Spinal cord (tissue), 10 donors: Measurements from ENCODE around the gene KANSL1. TPM values are rescaled to one million over a fixed set of nuclear protein-coding genes. Genes with fewer than 3 reads are reported as not detected.
"Not testable (repeated sequence)": the region's sequence is repeated elsewhere in the genome, so short reads cannot be mapped to it uniquely, and the experiment has no call there.

Experiments used
- DNase-seq, 6 donors: peaks; one replicate each; pipeline versions ENCODE4 v3.0.0 to v3.0.0-alpha.2; 2013 to 2015; ENCODE audit warnings: low spot score in 6 of 6, low read depth in 4 of 6
- H3K27ac ChIP-seq: one replicate; pipeline ENCODE4 v1.5.1; 2013; ENCODE audit warnings: low read depth, low read length, control low read depth
- H3K27me3 ChIP-seq: one replicate; pipeline ENCODE4 v1.6.1; 2013; ENCODE audit warnings: low read length; ENCODE audit not compliant: control insufficient read depth, insufficient read depth
- H3K36me3 ChIP-seq: one replicate; pipeline ENCODE4 v1.6.1; 2013; ENCODE audit warnings: low read length; ENCODE audit not compliant: control insufficient read depth, insufficient read depth
- H3K4me1 ChIP-seq: one replicate; pipeline ENCODE4 v1.6.1; 2013; ENCODE audit warnings: low read length; ENCODE audit not compliant: control insufficient read depth, insufficient read depth
- H3K4me3 ChIP-seq: one replicate; pipeline ENCODE4 v1.5.1; 2013; ENCODE audit warnings: low read depth, low read length, control low read depth
- H3K9me3 ChIP-seq: one replicate; pipeline ENCODE4 v1.6.1; 2013; ENCODE audit warnings: low read length; ENCODE audit not compliant: control insufficient read depth, insufficient read depth
- WGBS: methylation state at CpG from one replicate; pipeline ENCODE4 v1.1.5; 2013; ENCODE audit warnings: missing lambda C conversion rate; ENCODE audit not compliant: insufficient coverage; 5-methylcytosine and 5-hydroxymethylcytosine counted together
- polyA plus RNA-seq, 2 donors: library from polyadenylated mRNA; unstranded; fragments of 120-200 nt; gene quantifications; one replicate each; pipeline ENCODE4 v1.2.1, GENCODE V29; 2013; ENCODE audit not compliant: insufficient read length in 2 of 2
- total RNA-seq, 2 donors: library from RNA; depleted of rRNA in 1 of 2; stranded (reverse); fragments of 120-200 nt in 1 of 2; fragments of >200 nt in 1 of 2; gene quantifications; one replicate each; pipeline versions ENCODE4 v1.2.3 to v1.2.4, GENCODE V29; 2013 to 2014
- donor health status: healthy.

KANSL1 gene
- total and polyA plus RNA-seq, 4 donors: 49.4 to 117 (median 89.9) TPM

DNA sequence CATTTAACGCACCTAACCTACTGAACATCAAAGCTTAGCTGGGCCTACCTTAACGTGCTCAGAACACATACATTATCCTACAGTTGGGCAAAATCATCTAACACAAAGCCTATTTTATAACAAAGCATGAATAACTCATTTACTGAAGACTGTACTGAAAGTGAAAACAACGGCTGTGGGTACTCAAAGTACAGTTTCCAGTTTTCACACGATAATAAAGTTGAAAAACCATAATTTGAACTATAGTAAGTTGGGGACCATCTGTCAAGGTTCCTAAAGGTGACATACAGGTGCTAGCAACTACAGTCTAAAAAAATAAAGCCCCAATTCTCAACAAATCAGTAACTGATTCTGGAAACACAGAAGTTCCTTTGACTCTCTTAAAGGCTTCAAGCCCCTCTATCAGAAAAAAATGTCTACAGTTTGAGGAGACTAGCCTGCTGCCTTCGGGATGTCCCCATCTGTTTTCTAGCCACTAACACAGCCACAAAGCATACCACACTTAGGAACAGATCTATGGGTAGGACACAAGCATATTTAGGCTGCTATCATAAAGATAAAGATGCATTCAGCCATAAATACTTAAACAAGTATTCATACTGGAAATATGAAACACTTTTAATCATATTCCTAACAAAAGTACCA lies 71.3 kb downstream of the KANSL1 start:
- 70% methylated on average over 2 of the region's 5 CpGs for WGBS
- peak in 1 of 6 donors; percentile 46 for DNase-seq
- no peaks in the 10 kb centered on the region for H3K36me3 ChIP-seq
- no peaks in the 10 kb centered on the region for H3K9me3 ChIP-seq
- H3K4me3 ChIP-seq: no peak overlapping the region
- H3K4me1 ChIP-seq: peaks cover 8% of the 10 kb centered on the region
- H3K27me3 ChIP-seq: no peaks in the 10 kb centered on the region
- no peak overlapping the region for H3K27ac ChIP-seq

DNA sequence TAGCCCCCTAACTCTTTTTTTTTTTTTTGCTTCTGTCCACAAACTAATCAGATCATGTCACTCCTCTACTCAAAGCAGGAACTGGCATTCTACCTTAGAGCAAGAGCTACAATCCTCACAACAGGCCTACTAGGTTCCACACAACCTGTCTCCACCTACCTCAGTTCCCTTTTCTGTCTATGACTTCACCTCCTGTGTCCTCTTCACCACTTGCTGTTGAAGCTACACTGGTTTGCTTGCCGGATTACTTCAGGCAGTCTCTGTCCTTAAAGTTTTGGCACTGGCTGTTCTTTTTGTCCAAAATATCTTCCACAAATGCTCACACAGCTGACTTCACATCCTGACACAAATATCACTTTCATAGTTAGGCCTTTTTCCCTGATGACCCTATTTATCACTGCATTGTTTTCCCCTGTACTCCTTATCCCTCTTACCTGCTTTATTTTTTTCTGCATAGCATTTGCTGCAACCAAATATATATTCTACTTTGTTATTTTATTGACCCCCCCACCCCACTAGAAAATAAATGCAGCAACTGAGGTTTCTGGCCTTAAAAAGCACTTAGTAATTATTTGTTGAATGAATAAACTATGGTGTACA lies 72.0 kb downstream of the KANSL1 start:
- peaks cover 8% of the 10 kb centered on the region for H3K4me1 ChIP-seq
- no peak for DNase-seq
- 95% methylated on average over 1 of the region's 1 CpG for WGBS

DNA sequence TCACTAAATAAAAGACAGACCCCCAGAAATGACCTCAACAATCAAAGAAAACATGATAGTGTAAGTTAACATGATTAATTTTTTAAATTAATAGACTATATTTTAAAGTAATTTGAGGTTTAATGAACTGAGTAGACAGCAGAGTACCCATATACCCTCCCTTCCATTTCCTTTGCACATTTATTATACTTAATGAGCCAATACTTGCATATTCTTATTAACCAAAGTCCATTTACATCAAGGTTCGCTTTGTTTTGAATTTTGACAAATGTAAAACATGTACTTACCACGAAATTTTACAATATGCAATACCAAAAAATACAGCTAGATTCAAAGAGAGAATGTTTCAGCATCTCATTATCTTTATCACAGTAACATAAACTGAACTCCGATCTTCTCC lies 72.7 kb downstream of the KANSL1 start:
- Histone ChIP-seq H3K4me3 (no peak overlapping the region), H3K36me3 (no peaks in the 10 kb centered on the region), H3K4me1 (peaks cover 8% of the 10 kb centered on the region), H3K9me3 (no peaks in the 10 kb centered on the region), H3K27me3 (no peaks in the 10 kb centered on the region), H3K27ac (no peak overlapping the region)
- 87% methylated on average over 3 of the region's 3 CpGs for WGBS
- no peak for DNase-seq

More for the DNA sequence above, 72.0 kb downstream of the KANSL1 start:
- no peaks in the 10 kb centered on the region for H3K9me3 ChIP-seq
- H3K27me3 ChIP-seq: no peaks in the 10 kb centered on the region
- H3K27ac ChIP-seq: no peak overlapping the region
- no peaks in the 10 kb centered on the region for H3K36me3 ChIP-seq
- no peak overlapping the region for H3K4me3 ChIP-seq

DNA sequence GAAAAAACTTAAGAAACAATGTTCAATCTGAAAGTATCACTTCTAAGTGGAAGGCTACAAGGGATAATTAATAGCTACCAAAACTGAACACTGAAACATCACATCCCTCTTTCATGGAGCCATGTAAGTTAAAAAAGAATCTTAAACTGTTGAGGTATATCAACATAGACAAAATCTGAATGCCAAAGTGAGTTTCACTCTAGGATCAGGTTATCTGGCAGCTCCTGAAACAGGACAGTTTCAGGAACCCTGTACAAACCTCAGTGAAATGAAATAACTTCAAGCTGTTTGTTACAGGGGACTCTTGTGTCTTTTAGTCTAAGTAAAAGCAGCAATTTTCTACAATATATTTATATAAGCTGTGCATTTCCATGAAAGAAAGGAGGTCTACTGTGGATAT lies 73.2 kb downstream of the KANSL1 start:
- DNase-seq: no peak
- H3K9me3 ChIP-seq: no peaks in the 10 kb centered on the region
- peaks cover 8% of the 10 kb centered on the region for H3K4me1 ChIP-seq
- H3K27me3 ChIP-seq: no peaks in the 10 kb centered on the region
- H3K4me3 ChIP-seq: no peak overlapping the region
- H3K36me3 ChIP-seq: no peaks in the 10 kb centered on the region
- no peak overlapping the region for H3K27ac ChIP-seq

DNA sequence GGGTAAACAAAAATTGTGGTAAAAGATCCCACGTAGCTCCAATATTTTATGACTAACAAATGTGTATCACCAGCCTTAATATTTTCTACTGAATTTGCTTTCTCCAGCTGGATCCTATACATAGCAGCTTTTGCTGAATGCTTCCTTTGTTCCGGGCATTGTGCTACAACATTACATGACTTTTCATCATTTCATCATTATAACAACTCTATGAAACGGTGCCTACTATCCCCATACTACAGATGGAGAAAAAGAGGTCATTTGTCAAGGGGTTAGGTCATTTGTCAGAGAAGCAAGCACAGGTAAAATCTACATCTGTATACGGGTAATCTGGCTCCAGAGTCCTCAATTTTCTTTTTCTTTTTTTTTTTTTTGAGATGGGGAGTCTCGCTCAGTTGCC lies 74.3 kb downstream of the KANSL1 start:
- Histone ChIP-seq H3K36me3 (no peaks in the 10 kb centered on the region), H3K27ac (no peak overlapping the region), H3K4me3 (no peak overlapping the region), H3K9me3 (no peaks in the 10 kb centered on the region), H3K4me1 (peaks cover 8% of the 10 kb centered on the region), H3K27me3 (no peaks in the 10 kb centered on the region)
- WGBS: 100% methylated on average over 1 of the region's 5 CpGs
- DNase-seq: no peak

DNA sequence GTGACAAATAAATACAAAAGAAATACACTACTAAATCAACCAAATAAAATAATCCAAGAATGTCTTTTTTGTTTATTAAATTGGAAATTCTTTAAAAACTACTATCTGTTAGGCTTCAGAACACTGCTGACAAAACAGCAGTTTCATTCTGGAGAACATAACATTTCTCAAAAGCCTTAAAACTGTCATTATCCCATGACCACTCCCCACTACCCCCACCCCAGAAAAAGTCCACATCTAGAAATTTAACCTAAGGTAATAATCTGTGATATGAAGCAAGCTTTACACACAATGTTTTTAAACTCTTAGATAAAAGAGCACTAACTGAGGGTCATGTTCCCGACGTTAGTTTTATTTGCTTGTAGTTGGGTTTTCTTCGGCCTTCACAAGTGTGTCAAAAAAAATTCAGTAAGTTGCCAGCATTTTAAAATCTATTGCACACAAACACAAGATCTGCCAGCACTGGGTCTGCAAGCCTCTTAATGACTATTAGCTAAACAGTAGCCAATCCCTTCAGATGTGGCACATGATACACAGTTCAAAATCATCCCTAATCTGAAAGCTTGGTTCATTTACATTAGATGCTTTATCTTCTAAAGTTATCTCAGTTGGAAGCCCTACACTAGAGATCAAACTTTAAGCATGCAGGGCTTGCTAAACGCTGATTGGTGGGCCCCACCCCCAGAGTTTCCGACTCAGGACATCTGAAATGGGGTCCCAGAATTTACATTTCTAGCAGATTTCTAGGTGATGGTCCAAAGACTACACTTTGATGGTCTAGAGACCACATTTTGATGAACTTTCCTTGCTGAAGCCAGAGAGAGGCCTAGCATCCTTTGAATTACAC lies 75.2 kb downstream of the KANSL1 start:
- no peaks in the 10 kb centered on the region for H3K9me3 ChIP-seq
- no peaks in the 10 kb centered on the region for H3K36me3 ChIP-seq
- peak in 1 of 6 donors; percentile 45 for DNase-seq
- no peak overlapping the region for H3K4me3 ChIP-seq
- no peaks in the 10 kb centered on the region for H3K27me3 ChIP-seq
- 20% methylated on average over 1 of the region's 5 CpGs for WGBS
- peak overlapping the region; percentile 29 for H3K27ac ChIP-seq
- H3K4me1 ChIP-seq: peaks cover 7% of the 10 kb centered on the region

DNA sequence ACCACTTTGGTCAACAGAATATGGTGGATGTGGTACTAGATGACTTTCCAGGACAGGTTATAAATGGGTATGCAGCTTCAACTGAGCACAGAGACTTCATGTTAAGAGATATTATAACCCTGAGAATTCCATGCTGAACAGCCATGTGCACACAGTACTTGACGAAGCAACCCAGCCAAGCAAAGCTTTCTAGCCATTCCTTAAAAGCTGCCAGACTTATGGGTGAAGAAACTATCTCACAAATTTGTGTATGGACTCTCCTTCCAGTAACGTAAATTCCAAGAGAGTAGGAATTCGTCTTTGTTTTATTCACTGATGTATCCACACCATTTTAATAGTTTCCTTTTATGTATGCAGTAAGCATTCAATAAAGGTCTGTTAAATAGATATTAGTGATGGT lies 76.1 kb downstream of the KANSL1 start:
- no peak overlapping the region for H3K4me3 ChIP-seq
- no peaks in the 10 kb centered on the region for H3K9me3 ChIP-seq
- DNase-seq: no peak
- peaks cover 4% of the 10 kb centered on the region for H3K4me1 ChIP-seq
- no peak overlapping the region for H3K27ac ChIP-seq
- no peaks in the 10 kb centered on the region for H3K36me3 ChIP-seq
- no peaks in the 10 kb centered on the region for H3K27me3 ChIP-seq
- no CpG with 5 or more reads among the region's 3 CpGs for WGBS

DNA sequence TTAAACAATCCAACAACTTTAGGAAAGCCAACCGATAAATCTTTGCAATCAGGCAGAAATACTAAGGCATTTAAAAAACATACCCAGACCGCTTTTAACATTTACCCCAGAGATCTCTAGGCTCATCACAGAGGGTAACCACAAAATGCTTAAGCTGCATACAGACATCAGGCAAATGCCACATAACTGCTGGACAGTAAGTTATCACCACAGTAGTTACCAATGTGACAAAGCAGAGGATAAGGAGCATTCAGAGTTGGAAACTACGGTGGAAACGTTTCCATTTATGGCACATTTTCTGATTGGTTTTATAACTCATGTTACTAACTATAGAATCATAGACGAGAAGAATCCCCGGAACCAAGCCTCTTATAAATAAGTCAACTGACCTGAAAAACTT lies 77.5 kb downstream of the KANSL1 start:
- Histone ChIP-seq H3K4me3 (no peak overlapping the region), H3K36me3 (no peaks in the 10 kb centered on the region), H3K27me3 (no peaks in the 10 kb centered on the region), H3K27ac (no peak overlapping the region), H3K4me1 (peaks cover 8% of the 10 kb centered on the region), H3K9me3 (no peaks in the 10 kb centered on the region)
- no peak for DNase-seq
- no CpG with 5 or more reads among the region's 6 CpGs for WGBS

DNA sequence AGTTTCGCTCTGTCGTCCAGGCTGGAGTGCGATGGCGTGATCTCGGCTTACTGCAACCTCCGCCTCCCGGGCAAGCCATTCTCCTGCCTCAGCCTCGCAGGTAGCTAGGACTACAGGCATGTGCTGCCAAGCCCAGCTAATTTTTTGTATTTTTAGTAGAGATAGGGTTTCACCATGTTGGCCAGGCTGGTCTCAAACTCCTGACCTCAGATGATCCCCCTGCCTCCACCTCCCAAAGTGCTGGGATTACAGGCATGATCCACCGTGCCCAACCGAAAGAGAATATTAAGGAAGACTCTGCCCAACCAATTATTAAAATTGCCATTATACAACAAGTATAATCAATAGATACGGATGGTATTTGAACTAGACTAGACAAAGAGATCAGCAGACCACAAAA lies 82.0 kb downstream of the KANSL1 start:
- WGBS: 91% methylated on average over 7 of the region's 11 CpGs
- H3K4me1 ChIP-seq, H3K36me3 ChIP-seq: not testable (repeated sequence)

More for the DNA sequence above, 82.0 kb downstream of the KANSL1 start:
- not testable (repeated sequence) for H3K9me3 ChIP-seq, H3K27ac ChIP-seq, H3K27me3 ChIP-seq, H3K4me3 ChIP-seq, DNase-seq
